IMR-90 (cell line): Measurements from ENCODE around the gene TCERG1L. TPM values are rescaled to one million over a fixed set of nuclear protein-coding genes. Genes with fewer than 3 reads are reported as not detected.

Source experiments
- ATAC-seq: fragments of 200-7000 bp; cut with Tn5 transposase; 2 replicates; pipeline ENCODE4 v1.9.1; 2020; ENCODE audit warnings: low read depth, mild to moderate bottlenecking, moderate library complexity
- BruUV-seq: library from RNA; stranded (reverse); fragments of 400-500 nt; replicated peaks from 2 replicates; lab custom pipeline; 2021; lab: Mats Ljungman, UMichigan
- CTCF ChIA-PET: fragments of 300-600 bp; formaldehyde crosslinking; extraction: SDS; loops from one replicate; lab custom pipeline; 2021; ENCODE audit warnings: antibody characterized with exemption; lab: Yijun Ruan, JAX
- POLR2A ChIA-PET: fragments of 300-600 bp; sonication (Branson Sonifier 250); formaldehyde crosslinking; loops from one replicate; lab custom pipeline; 2022; ENCODE audit warnings: antibody characterized with exemption; ENCODE audit not compliant: unreplicated experiment; lab: Charles Lee
- DNase-seq: peaks from one replicate; pipeline ENCODE4 v3.0.0; 2013
- H2AFZ ChIP-seq: replicated peaks from 2 replicates; pipeline ENCODE3; 2013; ENCODE audit warnings: low read length, mild to moderate bottlenecking; ENCODE audit not compliant: poor library complexity
- H2AK5ac ChIP-seq: 2 replicates; pipeline ENCODE4 v1.6.1; 2013; ENCODE audit warnings: low read depth, low read length, inconsistent platforms
- H2AK9ac ChIP-seq: replicated peaks from 2 replicates; pipeline ENCODE3; 2013; ENCODE audit warnings: mild to moderate bottlenecking, low read depth, low read length, moderate library complexity; ENCODE audit not compliant: poor library complexity
- H2BK120ac ChIP-seq: 2 replicates; pipeline ENCODE4 v1.6.1; 2013; ENCODE audit warnings: low read depth, low read length, inconsistent platforms
- H2BK15ac ChIP-seq: 3 replicates; pipeline ENCODE4 v1.6.1; 2013; ENCODE audit warnings: low read depth, low read length, inconsistent platforms
- H2BK20ac ChIP-seq: 2 replicates; pipeline ENCODE4 v1.6.1; 2013; ENCODE audit warnings: low read depth, mild to moderate bottlenecking, inconsistent platforms, low read length, moderate library complexity
- H2BK5ac ChIP-seq: 2 replicates; pipeline ENCODE4 v1.6.1; 2013; ENCODE audit warnings: mild to moderate bottlenecking, low read depth, low read length, inconsistent platforms; ENCODE audit not compliant: poor library complexity, severe bottlenecking
- H3K14ac ChIP-seq: replicated peaks from 2 replicates; pipeline ENCODE4 v1.6.1; 2013; ENCODE audit warnings: low read depth, low read length, inconsistent platforms
- H3K18ac ChIP-seq: 2 replicates; pipeline ENCODE4 v1.6.1; 2013; ENCODE audit warnings: low read depth, low read length, control low read depth
- H3K23ac ChIP-seq: 2 replicates; pipeline ENCODE4 v1.6.1; 2013; ENCODE audit warnings: low read depth, low read length, inconsistent platforms
- H3K27ac ChIP-seq: 2 replicates; pipeline ENCODE4 v1.5.1; 2013; ENCODE audit warnings: mild to moderate bottlenecking, control low read depth, low read length; ENCODE audit not compliant: insufficient read depth
- H3K27me3 ChIP-seq: 2 replicates; pipeline ENCODE4 v1.6.1; 2013; ENCODE audit warnings: low read length; ENCODE audit not compliant: control insufficient read depth, insufficient read depth
- H3K36me3 ChIP-seq: 2 replicates; pipeline ENCODE4 v1.6.1; 2013; ENCODE audit warnings: low read length, mixed read lengths; ENCODE audit not compliant: control insufficient read depth, insufficient read depth
- H3K4ac ChIP-seq: 2 replicates; pipeline ENCODE4 v1.6.1; 2013; ENCODE audit warnings: low read depth, low read length, inconsistent platforms
- H3K4me1 ChIP-seq: 2 replicates; pipeline ENCODE4 v1.6.1; 2013; ENCODE audit warnings: low read length, mixed read lengths; ENCODE audit not compliant: control insufficient read depth, insufficient read depth
- H3K4me2 ChIP-seq: 2 replicates; pipeline ENCODE4 v1.6.1; 2013; ENCODE audit warnings: low read depth, mild to moderate bottlenecking, control low read depth, low read length, moderate library complexity
- H3K4me3 ChIP-seq: 2 replicates; pipeline ENCODE4 v1.5.1; 2013; ENCODE audit warnings: low read depth, mild to moderate bottlenecking, control low read depth, low read length, moderate library complexity; ENCODE audit not compliant: insufficient read depth
- H3K56ac ChIP-seq: 2 replicates; pipeline ENCODE4 v1.6.1; 2013; ENCODE audit warnings: low read length, inconsistent platforms; ENCODE audit not compliant: insufficient read depth; ENCODE audit errors: extremely low read depth
- H3K79me1 ChIP-seq, 2 experiments: 2 replicates each; pipeline ENCODE4 v1.6.1; 2013; ENCODE audit warnings: low read length in 2 of 2, inconsistent platforms in 1 of 2, low read depth in 1 of 2
- H3K9ac ChIP-seq: 2 replicates; pipeline ENCODE4 v1.6.1; 2013; ENCODE audit warnings: low read depth, low read length, control low read depth
- H3K9me1 ChIP-seq: 2 replicates; pipeline ENCODE4 v1.6.1; 2013; ENCODE audit warnings: low read length, inconsistent platforms; ENCODE audit not compliant: insufficient read depth
- H3K9me3 ChIP-seq: 2 replicates; pipeline ENCODE4 v1.6.1; 2013; ENCODE audit warnings: low read length; ENCODE audit not compliant: control insufficient read depth, insufficient read depth
- H4K20me1 ChIP-seq: 2 replicates; pipeline ENCODE4 v1.6.1; 2013; ENCODE audit warnings: low read length, inconsistent platforms; ENCODE audit not compliant: insufficient read depth
- H4K5ac ChIP-seq: 2 replicates; pipeline ENCODE4 v1.6.1; 2013; ENCODE audit warnings: mild to moderate bottlenecking, low read depth, low read length, control low read depth
- H4K8ac ChIP-seq, 2 experiments: 2 replicates each; pipeline ENCODE4 v1.6.1; 2013; ENCODE audit warnings: low read depth in 2 of 2, low read length in 2 of 2, control low read depth in 1 of 2, inconsistent platforms in 1 of 2
- H4K91ac ChIP-seq: 2 replicates; pipeline ENCODE4 v1.6.1; 2013; ENCODE audit warnings: low read depth, low read length, inconsistent platforms; ENCODE audit not compliant: insufficient read depth
- BHLHE40 ChIP-seq: fragments of 150-350 bp; IDR thresholded peaks from 2 replicates; pipeline ENCODE4 v1.6.1; 2016; ENCODE audit warnings: mild to moderate bottlenecking, low read depth, low read length
- CEBPB ChIP-seq: IDR thresholded peaks from 2 replicates; pipeline ENCODE4 v1.6.1; 2012; ENCODE audit warnings: low read depth, low read length, improper control_type of control experiment
- CHD1 ChIP-seq: IDR thresholded peaks from 2 replicates; pipeline ENCODE4 v1.6.1; 2012; ENCODE audit warnings: low read depth, low read length, improper control_type of control experiment
- CTCF ChIP-seq: conservative IDR thresholded peaks from 2 replicates; pipeline ENCODE4 v1.5.1; 2012; ENCODE audit warnings: mild to moderate bottlenecking, low read depth, low read length, improper control_type of control experiment
- ELK1 ChIP-seq: fragments of 150-350 bp; IDR thresholded peaks from 2 replicates; pipeline ENCODE4 v1.6.1; 2016; ENCODE audit warnings: low read depth, mild to moderate bottlenecking, low read length, moderate library complexity, borderline replicate concordance
- FOS ChIP-seq: fragments of 150-350 bp; IDR thresholded peaks from 2 replicates; pipeline ENCODE4 v1.6.1; 2016; ENCODE audit warnings: low read depth, low read length
- MAFK ChIP-seq: IDR thresholded peaks from 2 replicates; pipeline ENCODE4 v1.6.1; 2012; ENCODE audit warnings: low read depth, low read length, improper control_type of control experiment
- MAZ ChIP-seq: IDR thresholded peaks from 2 replicates; pipeline ENCODE4 v1.6.1; 2012; ENCODE audit warnings: low read depth, mild to moderate bottlenecking, low read length, improper control_type of control experiment, moderate library complexity, borderline replicate concordance
- MXI1 ChIP-seq: IDR thresholded peaks from 2 replicates; pipeline ENCODE4 v1.6.1; 2012; ENCODE audit warnings: low read depth, mild to moderate bottlenecking, low read length, moderate library complexity, borderline replicate concordance
- NFE2L2 ChIP-seq: fragments of 150-350 bp; IDR thresholded peaks from 2 replicates; pipeline ENCODE4 v1.6.1; 2016; ENCODE audit warnings: low read depth, mild to moderate bottlenecking, low read length
- POLR2A ChIP-seq: IDR thresholded peaks from 2 replicates; pipeline ENCODE4 v1.6.1; 2012; ENCODE audit warnings: mild to moderate bottlenecking, low read depth, low read length
- RCOR1 ChIP-seq: IDR thresholded peaks from 2 replicates; pipeline ENCODE4 v1.6.1; 2012; ENCODE audit warnings: mild to moderate bottlenecking, low read length, improper control_type of control experiment; ENCODE audit not compliant: insufficient replicate concordance
- RFX5 ChIP-seq: IDR thresholded peaks from 2 replicates; pipeline ENCODE4 v1.8.0; 2012; ENCODE audit warnings: low read depth, mild to moderate bottlenecking, low read length, moderate library complexity
- SMC3 ChIP-seq: fragments of 150-350 bp; IDR thresholded peaks from 2 replicates; pipeline ENCODE4 v1.6.1; 2016; ENCODE audit warnings: low read depth, mild to moderate bottlenecking, antibody characterized with exemption, low read length, moderate library complexity
- WGBS, 2 experiments: methylation state at CpG; one replicate each; pipeline versions ENCODE4 v1.1.5 to v1.1.7; 2013; ENCODE audit warnings: missing lambda C conversion rate in 2 of 2; ENCODE audit not compliant: insufficient read length in 1 of 2; ENCODE audit errors: extremely low coverage in 2 of 2; 5-methylcytosine and 5-hydroxymethylcytosine counted together
- dilution Hi-C: fragments of 300-500 bp; cut with HindIII; formaldehyde crosslinking; loops from one replicate; pipeline ENCODE4 v1.14.3; 2018; ENCODE audit warnings: low sequenced_read_pairs; ENCODE audit not compliant: unreplicated experiment
- in situ Hi-C: fragments of 300-500 bp; cut with MboI; formaldehyde crosslinking; loops from 3 replicates; pipeline ENCODE4 v1.14.3; 2019; ENCODE audit warnings: low sequenced_read_pairs, inconsistent platforms, mixed read lengths
- intact Hi-C: fragments of 100-400 bp; cut with micrococcal nuclease; formaldehyde crosslinking; loops from 2 replicates; pipeline ENCODE4 v1.10.0; 2022
- polyA plus RNA-seq, 3 experiments: library from polyadenylated mRNA; depleted of rRNA; stranded (reverse); fragments of >200 nt; gene quantifications; 2 replicates each; pipeline ENCODE4 v1.2.3, GENCODE V29; 2012; ENCODE audit warnings: low replicate concordance in 1 of 3
- total RNA-seq: library from RNA; depleted of rRNA; stranded (reverse); fragments of >200 nt; gene quantifications from 2 replicates; pipeline ENCODE4 v1.2.3, GENCODE V29; 2012

Gene TCERG1L
- total and polyA plus RNA-seq, 2 of the 4 experiments (the other 2 are of a cell fraction): not detected

- no peaks in the 10 kb centered on the region for H3K4me1 ChIP-seq
- H3K9me1 ChIP-seq: no peaks in the 10 kb centered on the region
- peaks cover 39% of the 10 kb centered on the region for H3K9me3 ChIP-seq
- no peak overlapping the region for H4K91ac ChIP-seq
- no peak overlapping the region for H2AK5ac ChIP-seq
- H2BK120ac ChIP-seq: no peak overlapping the region
- H3K56ac ChIP-seq: no peak overlapping the region
- H4K5ac ChIP-seq: no peak overlapping the region
- H2BK20ac ChIP-seq: no peak overlapping the region
- no peak for ATAC-seq
- H3K23ac ChIP-seq: no peak overlapping the region
- CTCF ChIA-PET: no interaction called here
- no peaks in the 10 kb centered on the region for H3K79me1 ChIP-seq
- H3K14ac ChIP-seq: no peak overlapping the region
- H3K36me3 ChIP-seq: no peaks in the 10 kb centered on the region
- 0% methylated on average over 2 of the region's 15 CpGs; no CpG with 5 or more reads in 1 of the 2 experiments for WGBS, 2 experiments
- H3K4me2 ChIP-seq: no peak overlapping the region
- H3K4ac ChIP-seq: no peak overlapping the region
- no peak overlapping the region for H3K9ac ChIP-seq
- H3K27ac ChIP-seq: no peak overlapping the region
- no peak overlapping the region for H2BK5ac ChIP-seq
- H4K8ac ChIP-seq: no peak overlapping the region
- H2AFZ ChIP-seq: no peak overlapping the region
- TF ChIP-seq RFX5 (no peak), SMC3 (no peak), CHD1 (no peak), MAZ (no peak), ELK1 (no peak), NFE2L2 (no peak), MXI1 (no peak), CTCF (no peak), MAFK (no peak), CEBPB (no peak), FOS (no peak), RCOR1 (no peak), BHLHE40 (no peak), POLR2A (no peak)
- no peaks in the 10 kb centered on the region for H4K20me1 ChIP-seq
- dilution Hi-C loops (no loop called here), intact Hi-C loops (no loop called here), in situ Hi-C loops (no loop called here)
- H2AK9ac ChIP-seq: no peak overlapping the region
- no peak for DNase-seq
- BruUV-seq: no TSS peak
- H3K4me3 ChIP-seq: no peak overlapping the region
- no peak overlapping the region for H3K18ac ChIP-seq
- POLR2A ChIA-PET: no interaction called here
- no peaks in the 10 kb centered on the region for H3K27me3 ChIP-seq
- H2BK15ac ChIP-seq: no peak overlapping the region
These were observed 9.5 kb upstream of the TCERG1L start for GRCh38 chr10:131320860-131321604.
